Peyer's patch (tissue), 4 donors: ENCODE results near the gene RSBN1L. TPM values are rescaled to one million over a fixed set of nuclear protein-coding genes. Genes with fewer than 3 reads are reported as not detected.
A peak's percentile ranks its signal among the peaks of the same experiment; 100 is the strongest.

Experiments
- DNase-seq, 3 donors: peaks; one replicate each; pipeline ENCODE4 v3.0.0-alpha.2; 2017 to 2019
- H3K27ac ChIP-seq, 4 donors: fragments of 200-600 bp; sonication (generic); one replicate each; pipeline ENCODE4 v1.5.1; 2016 to 2019
- H3K27me3 ChIP-seq, 2 donors: fragments of 200-600 bp; sonication (generic); one replicate each; pipeline ENCODE4 v1.5.1; 2019
- H3K36me3 ChIP-seq, 3 donors: fragments of 200-600 bp; sonication (generic); one replicate each; pipeline ENCODE4 v1.5.1; 2016 to 2019
- H3K4me1 ChIP-seq, 4 donors: fragments of 200-600 bp; sonication (generic); one replicate each; pipeline ENCODE4 v1.5.1; 2016 to 2019
- H3K4me3 ChIP-seq, 4 donors: fragments of 200-600 bp; sonication (generic); 1 replicate in 3 of 4; 2 replicates in 1 of 4; pipeline ENCODE4 v1.5.1; 2016 to 2019; ENCODE audit warnings: mild to moderate bottlenecking in 1 of 4
- H3K9me3 ChIP-seq, 4 donors: fragments of 200-600 bp; sonication (generic); one replicate each; pipeline ENCODE4 v1.5.1; 2016 to 2019; ENCODE audit warnings: mild to moderate bottlenecking in 1 of 4
- CTCF ChIP-seq, 6 experiments: fragments of 450-650 bp in 4 of 6; fragments of 200-600 bp in 2 of 6; sonication (generic) in 1 of 6; IDR thresholded peaks; one replicate each; pipeline ENCODE4 v1.5.1; 2017 to 2019; ENCODE audit warnings: antibody characterized with exemption in 6 of 6, mild to moderate bottlenecking in 3 of 6, moderate library complexity in 1 of 6
- POLR2A ChIP-seq, 2 donors: fragments of 450-650 bp; IDR thresholded peaks; one replicate each; pipeline ENCODE4 v1.5.1; 2017; ENCODE audit warnings: antibody characterized with exemption in 2 of 2, mild to moderate bottlenecking in 2 of 2, moderate library complexity in 2 of 2
- total RNA-seq, 4 donors: library from RNA; depleted of rRNA; stranded (reverse); fragments of >200 nt; gene quantifications; one replicate each; pipeline ENCODE4 v1.1.0, GENCODE V29; 2016

RSBN1L gene
- total RNA-seq, 4 donors from 2014 or later, result 18.9 to 57.8 (median 23.6) TPM

GRCh38 chr7:77765481-77765880, 69.2 kb downstream of the RSBN1L start:
- Histone ChIP-seq H3K36me3 (peaks cover 0 to 14% (median 0%) of the 10 kb centered on the region in 3 donors), H3K4me3 (no peak overlapping the region), H3K4me1 (peaks cover 0 to 14% (median 0%) of the 10 kb centered on the region in 4 donors), H3K27me3 (no peaks in the 10 kb centered on the region), H3K27ac (peak overlapping the region in 1 of 4 donors; percentile 42), H3K9me3 (no peaks in the 10 kb centered on the region)
- no peak for TF ChIP-seq CTCF (IDR thresholded peaks at IDR 0.05)
- TF ChIP-seq POLR2A (IDR thresholded peaks at IDR 0.05), result no peak
- no peak for DNase-seq

GRCh38 chr7:77765906-77766800, 69.9 kb downstream of the RSBN1L start:
- Histone ChIP-seq H3K27me3 (no peaks in the 10 kb centered on the region), H3K4me1 (peaks cover 0 to 14% (median 0%) of the 10 kb centered on the region in 4 donors), H3K36me3 (peaks cover 0 to 14% (median 0%) of the 10 kb centered on the region in 3 donors), H3K27ac (peak overlapping the region in 2 of 4 donors; percentile 42 to 45), H3K9me3 (no peaks in the 10 kb centered on the region), H3K4me3 (no peak overlapping the region)
- no peak for TF ChIP-seq CTCF (IDR thresholded peaks at IDR 0.05)
- no peak for TF ChIP-seq POLR2A (IDR thresholded peaks at IDR 0.05)
- DNase-seq, result no peak

GRCh38 chr7:77766801-77767605, 70.7 kb downstream of the RSBN1L start:
- Histone ChIP-seq H3K27me3 (no peaks in the 10 kb centered on the region), H3K36me3 (peaks cover 0 to 18% (median 0%) of the 10 kb centered on the region in 3 donors), H3K9me3 (no peaks in the 10 kb centered on the region), H3K27ac (no peak overlapping the region), H3K4me1 (peaks cover 0 to 14% (median 0%) of the 10 kb centered on the region in 4 donors), H3K4me3 (no peak overlapping the region)
- TF ChIP-seq CTCF (IDR thresholded peaks at IDR 0.05), result no peak
- DNase-seq, result no peak

GRCh38 chr7:77770316-77770715, 74.1 kb downstream of the RSBN1L start:
- Histone ChIP-seq H3K4me3 (no peak overlapping the region), H3K27me3 (no peaks in the 10 kb centered on the region), H3K4me1 (peaks cover 0 to 11% (median 0%) of the 10 kb centered on the region in 4 donors), H3K27ac (no peak overlapping the region), H3K36me3 (peaks cover 0 to 49% (median 0%) of the 10 kb centered on the region in 3 donors), H3K9me3 (no peaks in the 10 kb centered on the region)
- DNase-seq, result no peak
- TF ChIP-seq CTCF (IDR thresholded peaks at IDR 0.05) (no peak), POLR2A (IDR thresholded peaks at IDR 0.05) (no peak)

- H3K4me3 ChIP-seq, result no peak overlapping the region
- no peaks in the 10 kb centered on the region for H3K9me3 ChIP-seq
- DNase-seq, result no peak
- no peak overlapping the region for H3K27ac ChIP-seq
- H3K27me3 ChIP-seq, result no peaks in the 10 kb centered on the region
- no peaks in the 10 kb centered on the region for H3K4me1 ChIP-seq
- peaks cover 0 to 59% (median 0%) of the 10 kb centered on the region in 3 donors for H3K36me3 ChIP-seq
- TF ChIP-seq CTCF (IDR thresholded peaks at IDR 0.05) (no peak), POLR2A (IDR thresholded peaks at IDR 0.05) (no peak)
Measured at GRCh38 chr7:77771901-77772300, 75.6 kb downstream of the RSBN1L start.
